Stomach (tissue), 9 donors: ENCODE data around the gene ACSBG1. TPM values are rescaled to one million over a fixed set of nuclear protein-coding genes. Genes with fewer than 3 reads are reported as not detected.

Experiments
- DNase-seq, 2 donors: peaks; one replicate each; pipeline versions ENCODE4 v3.0.0 to v3.0.0-alpha.2; 2013 to 2019
- H3K27ac ChIP-seq, 5 donors: fragments of 200-600 bp in 4 of 5; sonication (generic) in 4 of 5; one replicate each; pipeline ENCODE4 v1.5.1; 2013 to 2019; ENCODE audit warnings: mild to moderate bottlenecking in 1 of 5, moderate library complexity in 1 of 5
- H3K27me3 ChIP-seq, 3 donors: fragments of 200-600 bp; sonication (generic); one replicate each; pipeline ENCODE4 v1.5.1; 2017 to 2019; ENCODE audit warnings: mixed run types in 1 of 3
- H3K36me3 ChIP-seq, 4 donors: fragments of 200-600 bp; sonication (generic); 1 replicate in 3 of 4; 2 replicates in 1 of 4; pipeline ENCODE4 v1.5.1; 2016 to 2019
- H3K4me1 ChIP-seq, 4 donors: fragments of 200-600 bp; sonication (generic); one replicate each; pipeline ENCODE4 v1.5.1; 2016 to 2019
- H3K4me3 ChIP-seq, 4 donors: fragments of 200-600 bp; sonication (generic) in 3 of 4; one replicate each; pipeline ENCODE4 v1.5.1; 2016 to 2019; ENCODE audit warnings: mild to moderate bottlenecking in 1 of 4
- H3K9me3 ChIP-seq, 4 donors: fragments of 200-600 bp; sonication (generic); one replicate each; pipeline ENCODE4 v1.5.1; 2016 to 2019
- CTCF ChIP-seq, 7 experiments: fragments of 450-650 bp in 4 of 7; fragments of 200-600 bp in 3 of 7; sonication (generic) in 3 of 7; IDR thresholded peaks; one replicate each; pipeline ENCODE4 v1.5.1; 2016 to 2019; ENCODE audit warnings: antibody characterized with exemption in 7 of 7, control low read depth in 2 of 7, mild to moderate bottlenecking in 1 of 7
- EP300 ChIP-seq: sonication (generic); formaldehyde crosslinking; IDR thresholded peaks from one replicate; pipeline ENCODE4 v1.6.1; 2017; ENCODE audit warnings: antibody characterized with exemption
- POLR2A ChIP-seq, 4 donors: fragments of 450-650 bp; IDR thresholded peaks; one replicate each; pipeline ENCODE4 v1.6.1; 2016; ENCODE audit warnings: antibody characterized with exemption in 4 of 4, control low read depth in 2 of 4, mild to moderate bottlenecking in 1 of 4, moderate library complexity in 1 of 4
- POLR2AphosphoS5 ChIP-seq, 3 donors: sonication (generic); formaldehyde crosslinking; IDR thresholded peaks; one replicate each; pipeline ENCODE4 v1.6.1; 2016; ENCODE audit warnings: antibody characterized with exemption in 3 of 3
- WGBS, 5 donors: extraction: QIAGEN DNeasy Blood & Tissue Kit in 3 of 5; methylation state at CpG; one replicate each; pipeline versions ENCODE4 v1.1.5 to v1.1.7; 2013 to 2018; 5-methylcytosine and 5-hydroxymethylcytosine counted together
- intact Hi-C: fragments of 100-400 bp; cut with DNase I; formaldehyde crosslinking; loops from one replicate; pipeline ENCODE4 v1.15.1; 2023; ENCODE audit warnings: low total_unique reads
- polyA plus RNA-seq, 3 donors: library from polyadenylated mRNA; stranded (reverse); fragments of 200-250 nt; gene quantifications; one replicate each; pipeline ENCODE4 v1.2.3, GENCODE V29; 2013
- total RNA-seq, 5 donors: library from RNA; depleted of rRNA; stranded (reverse); fragments of >200 nt; gene quantifications; one replicate each; pipeline versions ENCODE4 v1.1.0 to v1.2.3, GENCODE V29; 2014 to 2016
- donor health status: healthy with polysubstance abuse.
- donor health status: Bipolar disorder and iron deficiency.
- donor health status: healthy.

The ACSBG1 gene
- total and polyA plus RNA-seq, 8 donors: under 0.01 to 1.5 (median 0.15) TPM; not detected in 3

DNA sequence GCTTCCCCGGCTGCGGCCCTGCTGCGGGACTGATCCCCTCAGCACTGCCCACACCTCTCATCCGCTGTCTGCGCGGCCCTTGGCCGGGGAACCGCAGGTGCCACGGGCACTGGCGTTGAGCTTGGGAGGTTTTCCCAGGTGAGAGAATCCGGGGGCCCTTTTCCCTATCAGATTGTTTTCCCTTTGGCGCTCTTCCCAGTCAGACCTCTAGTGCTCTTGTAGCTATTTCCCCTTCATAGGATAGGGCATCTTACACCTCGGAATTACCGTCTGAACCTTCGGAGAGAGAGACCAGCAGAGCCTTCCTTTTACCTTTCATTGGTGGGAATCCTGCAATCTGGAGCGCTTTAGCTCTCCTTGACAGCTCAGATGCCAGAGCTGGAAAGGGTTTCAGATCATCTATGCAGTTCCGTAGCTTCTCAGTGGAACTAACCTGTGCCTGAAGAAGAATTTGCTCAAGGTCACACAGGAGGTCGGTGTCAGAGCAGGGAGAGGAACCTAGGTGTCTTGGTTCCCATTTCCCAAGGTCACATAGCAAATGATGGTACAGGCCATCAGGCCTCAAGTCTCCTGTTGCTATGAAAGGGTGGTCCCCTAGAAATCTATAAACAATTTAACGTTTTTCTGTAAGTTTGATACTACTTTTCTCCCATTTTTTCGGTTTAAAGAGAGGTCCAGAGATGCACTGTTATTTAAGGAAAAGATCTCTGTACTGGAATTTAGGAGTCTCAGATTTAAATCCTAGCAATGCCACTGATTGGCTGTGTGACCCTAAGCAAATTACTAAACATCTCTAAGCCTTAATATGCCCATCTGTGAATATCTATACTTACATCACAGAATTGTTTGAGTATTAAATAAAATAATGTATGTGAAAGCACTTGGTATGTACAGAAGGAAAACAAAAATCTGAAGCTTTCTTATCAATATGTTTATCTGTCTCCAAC lies 84.3 kb downstream of the ACSBG1 start:
- Histone ChIP-seq H3K27me3 (no peaks in the 10 kb centered on the region), H3K36me3 (no peaks in the 10 kb centered on the region), H3K4me1 (peaks cover 13 to 47% (median 28%) of the 10 kb centered on the region in 4 donors), H3K27ac (peak overlapping the region; percentile 77 to 97 (median 92)), H3K4me3 (peak overlapping the region; percentile 64 to 98 (median 90)), H3K9me3 (no peaks in the 10 kb centered on the region)
- intact Hi-C loops: no loop called here
- 10 to 15% (median 10%) methylated on average over 11 to 20 of the region's 20 CpGs for WGBS, 5 donors
- TF ChIP-seq POLR2AphosphoS5 (IDR thresholded peaks at IDR 0.05) (no peak), CTCF (IDR thresholded peaks at IDR 0.05) (no peak), EP300 (no peak), POLR2A (IDR thresholded peaks at IDR 0.05) (no peak)
- DNase-seq: peak in 1 of 2 donors; percentile 62

- 0 to 1% (median 0%) methylated on average over 26 to 79 of the region's 79 CpGs for WGBS, 5 donors
- peak; percentile 100 for DNase-seq
- no peak for TF ChIP-seq EP300
- TF ChIP-seq POLR2AphosphoS5 (IDR thresholded peaks at IDR 0.05): peak; percentile 75 to 94 (median 79)
- peak in 1 of 4 donors; percentile 29 for TF ChIP-seq POLR2A (IDR thresholded peaks at IDR 0.05)
Measured at GRCh38 chr15:78149068-78149804, 85.1 kb downstream of the ACSBG1 start, which contains the start of gene IDH3A. Gene IDH3A (plus strand): TSS chr15:78149362. CDS start chr15:78149404, 42 bp downstream.

DNA sequence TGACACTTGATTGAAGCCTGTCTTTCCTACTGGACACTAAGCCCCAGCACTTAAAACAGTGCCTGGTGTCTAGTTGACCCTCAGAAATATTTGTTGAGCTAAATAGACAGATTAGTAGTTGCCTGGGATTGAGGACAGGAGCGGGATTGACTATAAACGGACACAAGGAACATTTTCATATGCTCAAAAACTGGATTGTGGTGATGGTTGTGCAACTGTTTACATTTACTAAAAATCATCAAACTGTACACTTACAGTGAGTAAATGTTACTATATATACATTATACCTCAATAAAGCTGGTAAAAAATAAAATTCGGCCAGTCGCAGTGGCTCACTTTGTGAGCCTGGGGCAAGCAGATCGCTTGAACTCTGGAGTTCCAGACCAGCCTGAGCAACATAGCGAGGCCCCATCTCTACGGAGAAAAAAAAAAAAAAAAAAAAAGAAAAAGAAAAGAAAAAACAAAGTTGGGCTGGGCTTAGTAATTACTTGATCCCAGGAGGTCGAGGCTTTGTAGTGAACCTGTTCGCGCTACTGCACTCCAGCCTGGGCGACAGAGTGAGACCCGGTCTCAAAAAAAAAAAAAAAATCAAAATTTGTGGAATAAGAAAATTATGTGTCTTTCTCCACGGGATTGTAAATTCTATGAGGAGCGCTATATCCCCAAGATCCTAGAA lies 85.8 kb downstream of the ACSBG1 start:
- peaks cover 13 to 40% (median 26%) of the 10 kb centered on the region in 4 donors for H3K4me1 ChIP-seq
- H3K27ac ChIP-seq: peak overlapping the region; percentile 32 to 97 (median 88)
- intact Hi-C loops: no loop called here
- H3K9me3 ChIP-seq: no peaks in the 10 kb centered on the region
- peak; percentile 5 to 27 for DNase-seq
- no peaks in the 10 kb centered on the region for H3K36me3 ChIP-seq
- H3K27me3 ChIP-seq: no peaks in the 10 kb centered on the region
- H3K4me3 ChIP-seq: peak overlapping the region; percentile 64 to 98 (median 90)
- 8 to 15% (median 11%) methylated on average over 14 of the region's 14 CpGs for WGBS, 5 donors
- TF ChIP-seq CTCF (IDR thresholded peaks at IDR 0.05): no peak
- TF ChIP-seq EP300: no peak
- TF ChIP-seq POLR2AphosphoS5 (IDR thresholded peaks at IDR 0.05): no peak
- no peak for TF ChIP-seq POLR2A (IDR thresholded peaks at IDR 0.05)

More at GRCh38 chr15:78149068-78149804, 85.1 kb downstream of the ACSBG1 start, which contains the start of gene IDH3A:
- intact Hi-C loops: no loop called here
- Histone ChIP-seq H3K9me3 (no peaks in the 10 kb centered on the region), H3K27ac (peak within 1 kb of the TSS; percentile 77 to 97 (median 92)), H3K4me3 (peak within 1 kb of the TSS; percentile 64 to 98 (median 90)), H3K36me3 (no peaks in the 10 kb centered on the region), H3K4me1 (peaks cover 13 to 40% (median 26%) of the 10 kb centered on the region in 4 donors), H3K27me3 (no peaks in the 10 kb centered on the region)

- peaks cover 13 to 40% (median 25%) of the 10 kb centered on the region in 4 donors for H3K4me1 ChIP-seq
- no peaks in the 10 kb centered on the region for H3K9me3 ChIP-seq
- no peak overlapping the region for H3K27ac ChIP-seq
- intact Hi-C loops: no loop called here
- no peaks in the 10 kb centered on the region for H3K27me3 ChIP-seq
- no peak overlapping the region for H3K4me3 ChIP-seq
- no peaks in the 10 kb centered on the region for H3K36me3 ChIP-seq
- 86 to 98% (median 94%) methylated on average over 6 of the region's 6 CpGs for WGBS, 5 donors
- peak in 1 of 2 donors; percentile 17 for DNase-seq
- no peak for TF ChIP-seq EP300
- no peak for TF ChIP-seq POLR2A (IDR thresholded peaks at IDR 0.05)
- TF ChIP-seq CTCF (IDR thresholded peaks at IDR 0.05): no peak
- TF ChIP-seq POLR2AphosphoS5 (IDR thresholded peaks at IDR 0.05): no peak
Measured at GRCh38 chr15:78147566-78147965, 86.8 kb downstream of the ACSBG1 start.
